ENCODE measurements around the gene NGB.

NGB gene

DNA sequence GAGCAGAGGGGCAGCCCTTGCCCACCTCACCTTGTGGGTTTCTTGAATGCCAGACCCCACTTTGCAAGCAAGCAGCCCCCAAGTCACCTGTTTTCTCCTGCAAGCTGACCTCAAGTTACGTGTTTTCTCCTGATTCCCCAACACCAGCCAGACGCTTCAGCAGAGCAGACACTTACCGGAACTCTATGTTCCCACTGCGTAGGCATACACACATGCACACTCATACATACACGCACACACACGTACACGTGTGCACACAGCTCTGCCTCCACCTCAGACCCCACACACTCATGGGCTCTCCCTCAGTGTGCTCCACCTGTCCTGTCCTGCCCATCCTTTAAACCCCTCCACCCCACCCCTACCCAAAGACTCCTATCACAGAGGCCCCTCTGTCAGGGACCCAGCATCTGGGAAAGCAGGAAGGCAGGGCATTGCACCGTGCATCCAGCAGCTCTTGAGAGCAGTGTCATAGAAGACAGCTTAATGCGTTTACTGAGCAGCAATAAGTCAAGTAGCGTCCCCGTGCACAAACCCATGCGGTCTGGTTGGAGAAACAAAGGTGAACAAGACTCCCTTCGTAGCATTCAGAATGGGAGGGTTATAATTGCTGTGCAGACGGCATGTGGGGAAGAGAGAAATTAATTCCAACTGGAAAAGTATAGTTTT, 45.0 kb downstream of the NGB start:
- no peak for DNase-seq

DNA sequence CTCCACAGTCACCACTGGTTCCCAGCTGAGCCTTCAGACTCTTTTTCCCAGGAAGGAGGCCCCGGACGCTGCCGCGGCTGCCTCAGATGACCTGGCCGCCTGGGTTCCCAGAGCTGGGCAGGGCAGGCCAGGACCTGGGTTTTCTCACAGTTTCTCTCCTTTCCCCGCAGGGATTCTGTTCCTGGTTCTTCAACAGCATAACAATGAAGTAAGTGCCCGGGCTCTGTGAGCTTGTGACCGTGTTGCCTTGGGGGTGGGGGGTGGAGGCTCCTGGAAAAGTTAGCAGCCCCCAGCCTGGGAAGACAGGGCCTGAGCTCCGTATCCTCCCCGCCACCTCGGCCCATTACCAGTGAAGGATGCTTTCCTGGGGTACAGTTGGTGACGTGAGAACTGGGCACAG, 45.8 kb downstream of the NGB start:
- DNase-seq = no peak

DNA sequence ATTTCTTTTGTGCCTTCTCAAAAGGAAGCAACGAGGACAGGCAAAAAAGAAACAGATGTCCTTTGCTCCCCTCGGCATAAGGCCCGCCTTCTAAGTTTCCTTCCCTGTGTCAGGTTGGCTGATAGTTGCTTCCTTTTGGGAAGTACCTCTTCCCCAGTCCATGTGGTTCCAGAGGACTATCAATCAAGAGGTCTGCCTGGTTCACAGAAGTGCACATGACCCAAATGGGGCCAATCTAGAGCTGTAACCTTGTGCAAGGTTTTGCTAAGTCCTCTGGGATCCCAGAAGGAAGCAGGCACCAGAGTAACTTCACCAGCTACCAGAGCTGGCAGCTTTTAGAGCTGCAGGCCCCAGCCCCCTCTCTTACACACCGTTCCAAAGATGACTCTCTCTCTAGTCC, 46.8 kb downstream of the NGB start:
- DNase-seq = no peak

DNA sequence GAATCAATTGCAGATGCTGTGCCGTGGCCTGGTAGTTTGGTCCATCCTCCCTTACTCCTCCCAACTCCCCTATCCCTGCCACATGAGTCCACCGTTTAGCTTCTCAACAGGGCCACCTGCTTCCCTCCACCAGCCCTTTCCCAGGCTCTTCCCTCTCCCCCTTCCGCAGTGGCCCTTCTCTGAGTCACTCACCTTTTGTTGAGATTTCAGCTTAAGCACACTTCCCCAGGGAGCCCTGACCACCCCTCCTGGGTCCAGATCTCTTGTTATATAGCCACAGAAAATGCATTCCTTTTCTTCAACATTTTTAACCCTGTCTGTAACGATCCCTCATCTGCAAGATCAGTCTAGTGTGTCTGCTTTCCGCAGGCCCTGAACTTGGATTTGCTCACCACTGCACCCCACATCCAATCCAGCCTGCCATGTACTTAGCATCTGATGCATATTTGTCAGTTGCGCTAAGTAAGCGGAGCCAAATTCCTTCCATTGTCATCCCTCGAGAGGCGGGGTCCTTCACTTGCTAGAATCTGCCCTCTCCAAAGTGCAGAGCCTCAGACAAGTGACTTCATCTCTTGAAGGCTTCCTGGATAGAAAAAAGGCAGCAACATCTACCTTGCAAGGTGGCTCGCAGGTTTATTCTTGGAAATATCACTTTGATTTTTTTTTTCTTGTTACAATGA, 48.3 kb downstream of the NGB start:
- DNase-seq = no peak

DNA sequence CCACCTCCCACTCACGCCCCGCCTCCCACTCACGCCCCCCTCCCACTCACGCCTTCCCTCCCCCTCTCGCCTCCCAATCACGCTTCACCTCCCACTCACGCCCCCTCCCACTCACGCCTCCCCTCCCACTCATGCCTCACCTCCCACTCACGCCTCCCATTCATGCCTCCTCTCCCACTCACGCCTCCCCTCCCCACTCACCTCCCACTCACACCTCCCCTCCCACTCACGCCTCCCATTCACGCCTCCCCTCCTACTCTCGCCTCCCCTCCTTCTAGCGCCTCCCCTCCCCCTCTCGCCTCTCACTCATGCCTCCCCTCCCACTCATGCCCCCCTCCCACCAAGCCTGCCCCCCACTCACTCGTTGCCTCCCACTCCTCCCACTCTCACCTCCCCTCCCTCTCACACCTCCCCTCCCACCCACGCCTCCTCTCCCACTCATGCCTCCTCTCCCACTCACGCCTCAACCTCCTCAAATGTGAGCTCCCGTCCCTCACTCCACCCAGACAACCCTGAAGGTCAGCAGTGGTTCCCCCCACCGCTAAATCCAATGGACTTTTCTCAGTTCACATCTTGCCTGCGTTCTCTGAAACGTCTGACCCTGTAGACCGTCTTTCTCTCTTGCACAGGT, 49.6 kb downstream of the NGB start:
- DNase-seq = no peak

DNA sequence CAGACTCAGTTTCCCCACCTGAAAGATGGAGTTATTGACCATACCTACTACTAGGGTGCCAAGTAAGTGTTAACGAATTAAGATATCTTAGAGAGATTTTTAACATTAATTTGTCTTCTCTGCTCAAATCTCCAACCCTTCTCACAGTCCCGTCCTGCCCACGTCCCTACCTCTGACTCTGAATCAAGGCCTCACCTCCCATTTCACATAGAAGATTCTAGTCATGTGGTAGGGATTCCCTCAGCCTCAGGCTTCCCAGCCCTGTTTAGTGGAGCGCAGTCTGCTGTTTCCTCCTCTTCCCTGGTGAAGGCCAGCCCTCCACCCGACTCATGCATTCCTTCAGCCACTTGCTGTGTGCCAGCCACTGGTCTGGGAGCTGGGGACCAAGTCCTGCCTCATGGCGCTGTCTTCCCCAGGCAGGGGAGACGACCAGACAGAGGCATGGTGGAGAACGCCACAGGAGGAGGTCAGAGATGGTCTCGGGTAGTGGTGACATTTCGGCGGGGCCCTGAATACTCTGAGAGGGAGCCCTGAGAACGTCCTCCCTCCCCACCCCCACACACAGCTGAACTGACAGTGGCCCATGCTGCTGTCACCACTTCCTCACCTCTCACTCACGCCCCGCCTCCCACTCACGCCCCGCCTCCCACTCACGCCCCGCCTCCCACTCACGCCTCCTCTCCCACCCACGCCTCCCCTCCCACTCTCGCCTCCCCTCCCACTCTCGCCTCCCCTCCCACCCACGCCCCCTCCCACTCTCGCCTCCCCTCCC, 50.6 kb downstream of the NGB start:
- DNase-seq = no peak

DNA sequence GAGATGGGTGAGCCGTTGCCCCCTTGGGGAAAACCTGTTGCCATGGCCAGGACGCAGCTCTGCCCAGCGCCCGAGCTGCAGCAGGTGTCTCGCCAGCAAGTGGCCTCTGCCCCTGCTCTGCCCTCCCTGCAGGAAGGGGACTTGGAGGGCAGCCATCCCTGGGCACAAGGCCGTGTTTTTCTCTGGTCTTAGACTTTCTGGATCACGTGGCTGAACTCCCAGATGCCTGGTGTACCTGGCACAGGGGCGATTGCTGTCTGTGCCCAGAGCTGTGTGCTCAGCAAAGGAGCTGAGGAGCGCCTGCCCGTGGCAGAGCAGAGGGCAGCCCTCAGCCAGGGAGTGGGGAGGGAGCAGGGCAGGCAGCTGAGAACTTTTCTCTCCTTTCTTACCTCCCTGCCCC, 51.4 kb downstream of the NGB start:
- DNase-seq = no peak

DNA sequence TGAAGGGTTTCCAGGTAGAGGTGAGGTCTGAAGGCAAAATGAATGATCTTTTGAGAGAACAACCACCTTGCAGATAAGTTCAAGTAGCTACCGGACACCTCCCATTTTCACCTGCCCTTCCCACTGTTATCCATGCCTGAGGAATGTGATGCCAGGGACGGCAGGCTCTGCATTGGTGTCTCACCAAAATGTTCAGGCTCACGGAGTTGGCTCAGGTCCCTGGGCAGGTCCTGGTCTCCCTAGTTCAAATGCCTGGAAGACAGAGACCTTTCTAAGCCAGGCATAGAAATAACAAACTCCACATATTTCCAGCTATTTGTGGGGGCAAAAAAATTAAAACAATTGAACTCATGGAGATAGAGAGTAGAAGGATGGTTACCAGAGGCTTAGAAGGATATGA, 53.5 kb downstream of the NGB start:
- no peak for DNase-seq
